ENCODE data around the gene RICTOR.
"Not testable (repeated sequence)": the region's sequence is repeated elsewhere in the genome, so short reads cannot be mapped to it uniquely, and the experiment has no call there.

Gene RICTOR

DNA sequence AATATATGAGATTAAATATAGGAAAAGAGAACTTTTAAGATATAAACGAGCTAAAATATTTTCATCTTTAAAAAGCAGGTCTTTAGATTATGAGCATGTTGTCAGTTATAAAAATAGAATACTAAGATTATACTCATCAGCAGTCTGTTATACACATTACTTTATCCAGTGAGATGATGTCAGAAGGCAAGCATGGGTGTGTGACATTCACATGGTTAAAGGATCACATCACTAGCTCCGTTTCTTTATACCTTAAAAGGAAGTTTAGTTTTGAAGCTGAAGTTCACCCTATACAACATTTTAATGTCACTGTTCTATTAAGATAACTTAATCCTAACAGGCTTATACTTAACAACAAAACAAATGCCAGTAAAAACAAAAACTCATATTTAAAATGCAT, 59.6 kb downstream of the RICTOR start:
- no peak for DNase-seq (ENCODE audit: low read depth in 3 of 3)

DNA sequence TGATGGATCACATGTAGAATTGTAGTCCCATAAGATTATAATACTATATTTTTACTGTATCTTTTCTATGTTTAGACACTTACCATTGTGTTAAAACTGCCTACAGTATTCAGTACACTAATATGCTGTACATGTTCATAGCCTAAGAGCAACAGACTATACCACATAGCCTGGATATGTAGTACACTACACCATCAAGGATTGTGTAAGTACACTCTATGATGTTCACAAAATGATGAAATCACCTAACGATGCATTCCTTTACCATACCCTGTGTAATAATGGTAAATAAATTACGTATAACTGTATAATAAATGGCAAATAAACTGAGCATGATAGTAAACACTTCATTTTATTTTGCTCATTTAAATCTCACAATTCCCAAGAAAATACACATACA, 60.3 kb downstream of the RICTOR start:
- no peak for DNase-seq (ENCODE audit: low read depth in 3 of 3)

DNA sequence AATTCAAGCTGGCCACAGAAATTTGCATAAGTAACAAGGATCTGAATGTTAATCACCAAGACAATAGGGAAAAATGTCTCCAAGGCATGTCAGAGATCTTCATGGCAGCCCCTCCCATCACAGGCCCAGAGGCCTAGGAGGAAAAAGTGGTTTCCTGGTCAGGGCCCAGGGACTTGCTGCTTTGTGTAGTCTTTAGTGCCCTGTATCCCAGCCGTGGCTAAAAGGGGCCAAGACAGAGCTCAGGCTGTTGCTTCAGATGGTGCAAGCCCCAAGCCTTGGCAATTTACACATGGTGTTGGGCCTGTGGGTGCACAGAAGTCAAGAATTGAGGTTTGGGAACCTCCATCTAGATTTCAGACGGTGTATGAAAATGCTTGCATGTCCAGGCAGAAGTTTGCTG, 63.2 kb downstream of the RICTOR start:
- not testable (repeated sequence) for DNase-seq (ENCODE audit: low read depth in 3 of 3)

DNA sequence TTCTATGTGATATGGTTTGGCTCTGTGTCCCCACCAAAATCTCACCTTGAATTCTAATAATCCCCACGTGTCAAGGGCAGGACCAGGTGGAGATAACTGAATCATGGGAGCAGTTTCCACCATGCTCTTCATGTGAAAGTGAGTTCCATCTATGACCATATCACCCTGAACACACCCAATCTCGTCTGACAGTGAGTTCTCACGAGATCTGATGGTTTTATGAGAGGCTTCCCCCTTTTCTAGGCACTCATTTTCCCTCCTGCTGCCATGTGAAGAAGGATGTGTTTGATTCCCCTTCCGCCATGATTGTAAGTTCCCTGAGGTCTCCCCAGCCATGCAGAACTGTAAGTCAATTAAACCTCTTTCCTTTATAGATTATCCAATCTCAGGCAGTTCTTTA, 64.2 kb downstream of the RICTOR start:
- no peak for DNase-seq (ENCODE audit: low read depth in 3 of 3)

DNA sequence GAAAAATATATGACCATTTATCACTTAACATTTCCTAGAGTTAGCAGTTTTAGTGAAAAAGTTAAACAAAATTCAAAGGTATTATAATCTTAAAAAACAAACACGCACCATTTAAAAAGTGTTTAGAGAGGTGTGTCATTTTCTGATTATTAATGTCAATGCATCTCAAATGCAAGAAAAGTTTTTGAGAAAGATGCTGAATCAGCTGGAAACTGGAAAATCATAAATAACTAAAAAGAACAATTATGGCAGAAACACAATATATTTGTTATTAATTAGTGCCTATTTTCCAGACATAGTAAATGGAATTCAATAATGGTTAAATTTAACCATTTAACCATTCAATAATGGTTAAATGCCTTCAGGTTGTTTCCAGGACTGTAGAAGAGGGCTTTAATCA, 64.9 kb downstream of the RICTOR start:
- DNase-seq (ENCODE audit: low read depth in 3 of 3), result no peak

DNA sequence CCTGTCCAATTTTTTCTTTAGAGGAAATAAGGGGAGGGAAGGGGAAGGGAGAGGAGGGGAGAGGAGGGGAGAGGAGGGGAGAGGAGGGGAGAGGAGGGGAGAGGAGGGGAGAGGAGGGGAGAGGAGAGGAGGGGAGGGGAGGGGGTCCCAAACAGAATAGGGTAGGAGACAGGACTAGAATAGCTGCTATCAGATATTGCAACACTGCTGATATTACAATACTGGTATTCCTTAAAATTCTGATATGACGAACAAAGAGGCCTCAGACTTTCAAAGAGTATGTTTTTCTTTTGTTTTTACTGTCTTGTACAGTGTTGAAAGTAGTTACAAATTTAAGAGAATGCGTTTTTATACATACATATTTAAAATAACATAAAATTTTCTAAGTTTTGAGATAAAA, 67.5 kb downstream of the RICTOR start:
- no peak for DNase-seq (ENCODE audit: low read depth in 3 of 3)

DNA sequence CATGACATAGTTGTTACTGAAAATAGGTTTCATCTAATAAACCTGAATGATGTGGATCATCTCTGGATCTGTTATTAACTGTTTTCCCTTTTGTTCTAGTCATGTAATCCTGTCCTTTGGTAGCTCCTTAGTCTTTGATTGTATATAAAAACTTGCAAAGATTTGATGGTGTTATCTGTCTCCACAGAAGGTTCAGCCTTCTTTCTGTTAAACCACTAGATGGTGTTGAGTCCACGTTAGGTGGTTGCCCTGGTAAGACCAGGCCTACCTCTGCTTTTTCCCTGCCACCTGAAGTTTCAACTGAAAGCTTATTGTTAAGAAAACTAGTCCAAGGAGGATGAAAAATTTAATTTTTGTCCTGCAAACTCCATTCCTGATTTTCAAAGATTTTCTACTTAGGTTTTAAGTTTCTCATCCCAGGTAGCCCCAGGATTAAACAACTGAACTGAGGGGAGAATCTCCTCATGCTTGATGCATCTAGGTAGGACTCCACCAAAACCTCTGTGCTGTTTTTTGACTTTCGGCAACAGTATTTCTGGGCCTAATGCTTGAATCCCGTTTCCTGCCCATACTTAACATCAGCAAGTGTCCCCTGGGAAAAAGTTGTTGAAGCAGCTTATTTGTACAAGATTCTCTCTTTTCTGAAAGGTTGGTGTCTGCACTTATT, 68.5 kb downstream of the RICTOR start:
- no peak for DNase-seq (ENCODE audit: low read depth in 3 of 3)

DNA sequence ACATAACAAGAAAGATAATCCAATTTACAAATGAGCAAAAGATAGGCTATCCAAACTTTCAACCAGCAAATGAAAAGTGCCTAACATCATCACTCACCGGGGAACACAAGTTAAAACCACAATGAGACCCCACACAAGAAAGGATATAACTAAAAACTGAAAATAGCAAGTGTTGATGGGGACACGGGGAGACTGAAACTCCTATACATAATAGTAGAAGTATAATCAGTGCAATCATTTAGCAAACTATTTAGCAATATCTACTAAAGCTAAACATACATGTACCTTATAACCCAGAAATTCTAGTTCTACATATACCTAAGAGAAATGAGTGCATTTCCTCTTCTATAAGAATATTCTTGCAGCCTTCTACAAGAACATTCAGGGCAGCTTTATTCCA, 72.5 kb downstream of the RICTOR start:
- DNase-seq (ENCODE audit: low read depth in 3 of 3), result no peak

DNA sequence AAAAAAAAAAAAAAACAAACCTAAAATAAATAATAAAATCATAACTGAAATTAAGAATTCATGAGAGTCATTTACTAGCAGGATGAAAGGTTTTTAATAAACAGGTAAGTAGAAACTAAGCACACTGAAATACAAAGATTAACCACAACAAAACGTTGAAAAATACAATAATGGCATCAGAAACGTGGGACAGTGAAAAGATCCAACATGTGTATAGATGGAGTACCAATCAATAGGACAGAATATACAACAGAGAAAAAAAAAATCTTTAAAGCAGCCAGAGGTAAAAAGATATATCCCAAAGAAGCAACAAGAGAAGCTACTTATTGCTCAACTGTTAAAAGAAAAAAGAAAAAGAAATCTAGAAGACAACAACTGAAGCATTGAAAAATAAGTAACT, 75.2 kb downstream of the RICTOR start:
- DNase-seq (ENCODE audit: low read depth in 3 of 3), result no peak

DNA sequence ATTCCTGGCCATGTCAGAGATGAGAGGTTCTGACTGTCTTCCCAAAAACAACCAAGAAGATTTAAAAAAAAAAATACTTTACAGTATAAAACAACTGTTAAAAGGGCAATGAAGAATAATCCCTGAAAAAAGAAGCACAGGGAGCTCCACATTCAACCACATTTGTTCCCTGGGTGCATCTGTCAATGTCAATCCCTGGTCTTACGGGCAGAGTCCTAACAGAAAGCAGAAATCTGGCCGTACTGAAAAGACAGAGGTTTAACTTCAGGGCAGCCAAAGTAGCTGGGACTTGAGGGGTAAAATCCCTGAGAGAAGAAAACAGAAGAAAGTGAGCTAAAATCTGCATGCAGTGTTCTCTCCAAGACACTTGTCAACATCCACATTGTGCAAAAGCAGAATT, 76.6 kb downstream of the RICTOR start:
- DNase-seq (ENCODE audit: low read depth in 3 of 3), result no peak

DNA sequence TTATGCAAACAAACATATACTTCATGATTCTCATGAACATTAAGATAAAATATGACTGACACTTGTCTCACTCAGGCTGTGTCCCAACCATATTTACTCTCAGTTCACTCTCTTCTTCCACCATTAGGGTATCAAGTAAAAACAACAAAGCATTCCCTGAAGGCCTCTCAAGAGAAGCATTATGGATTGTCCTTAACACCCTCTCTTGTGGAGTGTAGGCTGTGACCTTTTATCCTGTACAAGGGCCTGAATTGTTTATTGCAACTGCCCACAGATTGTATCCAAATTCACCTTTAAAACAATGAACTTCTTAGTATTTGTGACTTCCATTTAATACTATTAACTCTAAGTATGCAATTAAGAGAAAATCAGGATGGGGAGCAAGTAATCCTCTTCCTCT, 78.1 kb downstream of the RICTOR start:
- no peak for DNase-seq (ENCODE audit: low read depth in 3 of 3)

DNA sequence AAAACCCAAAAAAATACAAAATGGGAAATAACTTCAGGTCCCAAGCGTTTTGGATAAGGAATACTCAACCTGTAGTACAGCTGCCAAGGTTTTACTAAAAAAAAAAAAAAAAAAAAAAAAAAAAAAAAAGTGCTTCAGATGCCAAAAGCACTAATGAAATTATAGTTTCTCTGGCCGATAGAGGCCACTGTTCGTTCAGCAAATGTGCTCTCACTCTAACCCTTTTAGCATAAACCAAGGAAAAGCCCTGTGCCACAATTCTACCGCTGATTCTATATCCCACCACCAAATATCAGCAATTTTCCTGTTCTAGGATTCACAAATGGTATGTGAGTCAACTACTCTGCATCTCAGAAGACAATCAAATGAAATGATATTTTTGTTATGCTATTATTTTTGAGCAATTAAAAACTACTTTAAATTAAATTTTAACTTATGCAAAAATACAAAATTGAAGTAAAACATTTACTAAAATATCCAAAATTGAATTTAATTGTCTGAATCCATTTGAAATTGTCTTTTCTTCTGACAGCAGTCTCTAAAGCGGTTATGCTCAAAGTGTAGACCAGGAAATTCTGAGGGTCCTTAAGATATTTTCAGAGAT, 79.8 kb downstream of the RICTOR start:
- DNase-seq (ENCODE audit: low read depth in 3 of 3), result peak in 1 of 3 experiments; percentile 3

DNA sequence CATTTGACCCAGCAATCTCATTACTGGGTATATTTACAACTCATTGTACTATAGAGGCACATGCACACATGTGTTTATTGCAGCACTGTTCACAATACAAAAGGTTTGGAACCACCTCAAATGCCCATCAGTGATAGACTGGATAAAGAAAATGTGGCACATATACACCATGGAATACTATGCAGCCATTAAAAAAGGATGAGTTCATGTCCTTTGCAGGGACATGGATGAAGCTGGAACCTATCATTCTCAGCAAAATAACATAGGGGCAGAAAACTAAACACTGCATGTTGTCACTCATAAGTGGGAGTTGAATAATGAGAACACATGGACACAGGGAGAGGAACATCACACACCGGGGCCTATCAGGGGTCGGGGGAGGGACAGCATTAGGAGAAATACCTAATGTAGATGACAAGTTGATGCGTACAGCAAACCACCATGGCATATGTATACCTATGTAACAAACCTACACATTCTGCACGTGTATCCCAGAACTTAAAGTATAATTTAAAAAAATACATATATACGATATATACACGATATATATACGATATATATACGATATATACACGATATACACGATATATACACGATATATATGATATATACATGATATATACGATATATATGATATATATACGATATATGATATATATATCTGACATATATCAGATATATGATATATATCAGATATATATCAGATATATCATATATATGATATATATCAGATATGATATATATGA, 84.1 kb downstream of the RICTOR start:
- not testable (repeated sequence) for DNase-seq (ENCODE audit: low read depth in 3 of 3)

DNA sequence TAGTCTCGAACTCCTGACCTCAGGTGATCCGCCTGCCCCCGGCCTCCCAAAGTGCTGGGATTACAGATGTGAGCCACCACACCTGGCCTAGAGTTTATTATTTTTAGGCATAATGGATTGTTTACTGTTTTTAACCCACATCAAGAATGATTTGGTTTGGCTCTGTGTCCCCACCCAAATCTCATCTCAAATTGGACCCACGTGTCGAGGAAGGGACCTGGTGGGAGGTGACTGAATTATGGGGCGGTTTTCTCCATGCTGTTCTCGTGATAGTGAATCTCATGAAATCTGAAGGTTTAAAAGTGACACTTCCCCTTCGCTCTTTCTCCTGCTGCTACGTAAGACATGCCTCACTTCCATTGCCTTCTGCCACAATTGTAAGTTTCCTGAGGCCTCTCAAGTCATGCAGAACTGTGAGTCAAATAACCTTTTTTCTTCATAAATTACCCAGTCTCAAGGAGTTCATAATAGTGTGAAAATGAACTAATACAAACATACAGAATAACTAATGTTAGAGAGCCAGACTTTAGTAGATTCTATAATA, 88.2 kb downstream of the RICTOR start:
- no peak for DNase-seq (ENCODE audit: low read depth in 3 of 3)

DNA sequence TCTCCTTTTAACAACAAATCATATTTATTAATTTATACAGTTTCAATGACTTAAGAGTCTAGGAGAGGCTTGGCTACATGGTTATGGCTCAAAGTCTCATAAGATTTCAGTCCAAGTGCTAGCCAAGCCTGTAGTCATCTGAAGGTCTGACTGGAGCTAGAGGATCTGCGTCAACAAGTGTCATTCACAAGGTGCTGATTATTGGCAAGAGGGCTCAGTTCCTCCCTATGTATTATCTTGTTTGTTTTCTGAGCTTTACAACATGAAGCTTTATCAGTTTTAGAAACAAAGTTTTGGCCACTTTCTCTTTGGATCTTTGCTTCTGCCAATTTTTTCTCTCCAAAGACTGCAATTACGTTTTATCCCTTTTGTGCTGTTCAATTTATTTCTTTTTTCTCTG, 94.7 kb downstream of the RICTOR start:
- no peak for DNase-seq (ENCODE audit: low read depth in 3 of 3)

DNA sequence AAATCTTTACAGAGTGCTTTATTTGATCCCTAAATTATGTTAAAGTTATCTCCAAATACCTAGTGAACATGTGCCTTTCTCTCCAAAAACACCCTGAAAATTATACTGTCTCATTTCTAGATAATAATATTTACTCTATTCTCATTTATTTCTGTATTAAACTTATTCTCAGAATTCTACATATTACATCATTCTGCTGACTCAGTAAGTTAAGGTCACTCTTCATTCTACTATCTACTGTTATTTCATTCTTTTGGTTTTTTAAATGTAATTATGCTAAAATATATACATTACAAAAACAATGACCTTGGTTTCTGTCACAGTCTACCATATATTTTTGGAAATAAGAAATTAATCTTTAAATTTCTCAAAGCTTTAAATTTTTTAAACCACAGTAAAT, 96.2 kb downstream of the RICTOR start:
- DNase-seq (ENCODE audit: low read depth in 3 of 3), result no peak

DNA sequence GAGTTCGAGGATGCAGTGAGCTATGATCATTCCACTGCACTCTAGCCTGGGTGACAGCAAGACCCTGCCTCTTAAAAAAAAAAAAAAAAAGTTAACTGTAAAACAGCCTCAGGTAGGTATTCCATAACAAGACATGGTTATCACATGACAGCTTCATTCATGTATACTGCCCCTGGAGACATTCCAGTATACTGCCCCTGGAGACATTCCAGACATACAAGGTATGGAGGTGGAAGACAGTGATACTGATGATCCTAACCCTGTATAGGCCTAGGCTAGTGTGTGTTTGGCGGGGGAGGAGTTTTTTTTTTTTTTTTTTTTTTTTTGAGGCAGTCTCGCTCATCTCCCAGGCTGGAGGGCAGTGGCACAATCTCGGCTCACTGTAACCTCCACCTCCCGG, 105.5 kb downstream of the RICTOR start:
- DNase-seq (ENCODE audit: low read depth in 3 of 3), result no peak

DNA sequence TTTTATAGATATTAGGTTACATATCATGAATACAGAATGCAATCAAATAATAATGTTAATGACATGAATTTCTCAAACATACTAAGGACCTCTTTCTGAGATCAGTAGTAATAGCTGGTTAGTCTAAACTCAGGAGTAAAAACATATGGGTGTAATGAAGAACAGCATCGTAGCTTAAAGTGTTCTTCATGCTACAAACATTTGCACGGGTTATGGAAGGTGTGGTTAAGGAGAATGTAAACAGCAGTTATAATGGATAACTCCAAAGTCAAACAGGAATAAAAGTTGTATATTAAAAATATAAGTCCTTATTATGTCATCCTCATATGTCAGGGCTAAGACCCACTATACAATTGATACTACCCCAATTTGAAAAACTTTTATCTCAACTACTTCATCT, 112.5 kb downstream of the RICTOR start:
- no peak for DNase-seq (ENCODE audit: low read depth in 3 of 3)

DNA sequence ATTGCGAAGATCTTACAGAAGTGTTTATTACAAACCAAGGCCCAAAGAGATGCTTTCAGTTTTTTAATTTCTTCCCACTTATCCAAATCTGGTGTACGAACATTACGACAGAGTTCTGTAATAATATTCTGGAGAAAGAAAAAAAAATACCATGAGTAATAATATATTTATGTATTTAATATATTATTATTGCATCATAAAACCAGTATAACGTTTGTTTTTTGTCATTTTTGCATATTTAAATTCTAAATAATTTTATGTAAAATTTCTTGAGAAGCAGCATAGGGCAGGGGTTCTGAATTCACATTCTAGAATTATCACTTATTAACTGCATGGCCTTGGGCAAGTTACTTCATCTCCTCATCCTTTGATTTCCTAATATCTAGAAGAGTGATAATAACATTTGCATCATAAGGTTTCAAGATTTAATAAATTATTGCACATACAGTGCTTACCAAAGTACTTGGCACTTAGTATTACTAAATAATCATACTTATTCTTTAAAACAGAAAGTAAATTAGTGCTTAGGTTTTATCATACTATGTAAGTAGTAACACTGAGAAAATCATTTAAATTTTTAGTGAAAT, 120.7 kb downstream of the RICTOR start:
- DNase-seq (ENCODE audit: low read depth in 3 of 3), result no peak

DNA sequence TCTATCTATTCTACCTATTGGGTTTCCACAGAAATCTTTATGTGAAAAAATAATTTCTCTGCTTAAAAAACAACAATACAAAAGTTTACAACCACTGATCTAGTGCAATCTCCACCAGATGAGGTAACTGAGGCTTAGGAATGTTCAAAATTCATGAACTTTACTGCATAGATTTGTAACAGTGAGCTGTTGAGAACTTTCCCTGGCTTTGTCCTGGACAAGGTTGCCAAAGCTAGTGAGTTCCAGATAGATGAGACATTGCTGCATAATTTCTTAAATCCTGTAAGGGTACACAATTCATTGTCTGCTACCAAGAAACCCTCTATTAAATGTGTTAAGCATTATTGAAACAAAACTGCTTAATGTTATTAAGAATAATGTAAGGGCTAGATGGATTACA, 125.7 kb downstream of the RICTOR start:
- DNase-seq (ENCODE audit: low read depth in 3 of 3), result no peak

DNA sequence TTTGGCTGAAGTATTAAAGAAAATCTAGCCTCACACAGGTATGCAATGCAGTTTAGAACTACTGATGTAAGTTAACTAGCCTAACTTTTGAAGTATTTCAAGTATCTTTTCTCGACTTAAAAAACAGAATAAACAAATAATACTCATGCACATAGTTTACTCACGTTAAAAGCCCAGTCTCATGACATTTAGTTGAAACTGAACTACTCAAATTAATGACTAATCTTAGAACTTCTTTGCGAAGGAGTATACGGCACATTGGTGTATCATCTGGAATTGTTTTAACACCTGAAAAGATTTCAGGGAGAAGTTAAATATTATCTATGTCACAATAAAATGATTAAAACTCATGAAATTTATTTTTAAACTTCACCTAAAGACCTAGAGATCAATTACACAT, 129.9 kb downstream of the RICTOR start:
- no peak for DNase-seq (ENCODE audit: low read depth in 3 of 3)

DNA sequence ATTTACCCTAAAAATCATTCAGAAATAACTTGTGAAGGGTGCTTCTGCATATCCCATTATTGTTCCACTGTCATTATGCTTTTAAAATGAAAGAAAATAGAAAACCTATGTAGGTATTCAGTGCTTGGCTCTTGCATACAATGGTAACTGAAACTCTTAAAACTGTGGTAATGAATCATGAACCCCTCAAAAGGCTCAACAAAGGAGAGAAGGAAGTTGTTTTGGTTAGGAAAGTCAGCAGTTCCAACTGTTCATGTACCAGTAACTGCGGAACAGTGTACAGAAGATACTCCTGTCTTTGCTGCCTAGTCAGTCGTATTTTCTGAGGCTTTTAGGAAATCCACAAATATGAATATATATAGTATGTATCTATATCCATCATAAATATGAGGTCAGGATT, 132.3 kb downstream of the RICTOR start:
- no peak for DNase-seq (ENCODE audit: low read depth in 3 of 3)

Data from stimulated activated CD4-positive, alpha-beta T cell treated with anti-CD3 and anti-CD28 coated beads, TNF-alpha, amount 100 ng/mL, for 4 hours (primary cell).